ENCODE results near the gene FURIN. TPM values are rescaled to one million over a fixed set of nuclear protein-coding genes. Genes with fewer than 3 reads are reported as not detected.
A peak's percentile ranks its signal among the peaks of the same experiment; 100 is the strongest.
"Not testable (repeated sequence)": the region's sequence is repeated elsewhere in the genome, so short reads cannot be mapped to it uniquely, and the experiment has no call there.

Gene FURIN
- total RNA-seq, 2 donors from 2014 or later, result 604 to 721 TPM

DNA sequence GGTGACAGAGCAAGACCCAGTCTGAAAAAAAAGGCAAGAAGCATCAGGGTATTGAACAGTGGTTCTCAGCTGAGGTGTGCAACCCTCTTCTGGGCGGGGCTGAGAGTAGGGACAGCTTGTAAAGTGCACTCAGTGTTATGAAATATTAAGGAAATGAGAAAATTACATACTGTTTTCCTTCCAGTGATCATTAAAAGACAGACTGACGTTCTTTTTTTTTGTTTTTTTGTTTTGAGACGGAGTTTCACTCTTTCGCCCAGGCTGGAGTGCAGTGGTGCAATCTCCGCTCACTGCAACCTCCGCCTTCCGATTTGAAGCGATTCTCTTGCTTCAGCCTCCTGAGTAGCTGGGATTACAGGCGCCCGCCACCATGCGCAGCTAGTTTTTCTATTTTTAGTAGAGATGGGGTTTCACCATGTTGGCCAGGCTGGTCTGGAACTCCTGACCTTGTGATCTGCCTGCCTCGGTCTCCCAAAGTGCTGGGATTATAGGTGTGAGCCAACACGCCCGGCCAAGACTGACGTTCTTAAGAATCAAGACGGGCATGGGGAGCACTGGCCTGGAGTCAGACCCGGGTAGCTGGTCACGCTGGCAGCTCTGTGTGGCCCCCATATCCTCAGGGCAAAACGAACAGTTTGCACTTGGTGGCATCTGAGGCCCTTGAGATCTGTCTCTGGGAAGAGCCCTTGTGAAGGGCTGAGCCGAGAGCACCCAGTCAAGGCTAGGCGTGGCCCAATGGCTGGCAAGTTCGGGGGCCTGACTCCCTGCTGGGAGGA is 46.1 kb downstream of the FURIN start:
- ATAC-seq (replicated peaks in 1 of 2), result no peak
- Mint-ChIP-seq H3K27ac (no peak overlapping the region), H3K4me1 (ENCODE audit: low read depth) (no peaks in the 10 kb centered on the region), H3K27me3 (ENCODE audit: low read depth) (no peaks in the 10 kb centered on the region), H3K9me3 (no peaks in the 10 kb centered on the region), H3K4me3 (no peak overlapping the region), H3K36me3 (ENCODE audit: insufficient read depth in 2 of 2) (peaks cover 3 to 22% of the 10 kb centered on the region in 2 donors)
- DNase-seq, result no peak

DNA sequence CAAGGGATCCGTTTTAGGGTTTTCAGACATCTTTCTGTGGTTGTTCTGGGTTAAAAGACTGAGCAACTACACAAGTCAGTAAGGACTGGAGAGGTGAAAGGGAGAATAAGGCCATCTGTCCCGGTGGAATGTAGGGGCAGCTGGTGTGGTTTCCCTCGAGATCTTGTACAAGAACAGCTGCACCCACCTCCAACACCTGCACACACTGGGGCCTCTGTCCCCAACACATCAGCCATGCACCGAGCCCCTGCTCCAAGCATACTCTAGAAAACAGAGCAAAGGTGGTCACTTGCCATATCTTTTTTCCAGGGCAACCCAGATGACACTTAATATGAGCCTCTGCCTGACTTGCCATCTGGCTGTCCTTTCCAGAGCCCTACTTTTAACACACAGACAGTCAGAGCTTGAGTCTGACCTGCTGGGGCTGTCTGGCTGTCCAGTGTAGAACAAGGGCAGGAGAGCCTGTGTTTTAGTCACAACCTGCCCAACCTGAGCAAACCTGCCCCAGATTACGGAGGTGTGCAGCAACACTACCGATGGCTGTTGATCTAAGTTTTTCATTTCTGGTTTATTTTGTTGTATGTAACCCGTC is 46.9 kb downstream of the FURIN start:
- Mint-ChIP-seq H3K4me1 (ENCODE audit: low read depth) (no peaks in the 10 kb centered on the region), H3K36me3 (ENCODE audit: insufficient read depth in 2 of 2) (peaks cover 5 to 22% of the 10 kb centered on the region in 2 donors), H3K9me3 (no peaks in the 10 kb centered on the region), H3K4me3 (no peak overlapping the region), H3K27ac (no peak overlapping the region), H3K27me3 (ENCODE audit: low read depth) (no peaks in the 10 kb centered on the region)
- ATAC-seq (replicated peaks in 1 of 2) (no peak), DNase-seq (no peak)

DNA sequence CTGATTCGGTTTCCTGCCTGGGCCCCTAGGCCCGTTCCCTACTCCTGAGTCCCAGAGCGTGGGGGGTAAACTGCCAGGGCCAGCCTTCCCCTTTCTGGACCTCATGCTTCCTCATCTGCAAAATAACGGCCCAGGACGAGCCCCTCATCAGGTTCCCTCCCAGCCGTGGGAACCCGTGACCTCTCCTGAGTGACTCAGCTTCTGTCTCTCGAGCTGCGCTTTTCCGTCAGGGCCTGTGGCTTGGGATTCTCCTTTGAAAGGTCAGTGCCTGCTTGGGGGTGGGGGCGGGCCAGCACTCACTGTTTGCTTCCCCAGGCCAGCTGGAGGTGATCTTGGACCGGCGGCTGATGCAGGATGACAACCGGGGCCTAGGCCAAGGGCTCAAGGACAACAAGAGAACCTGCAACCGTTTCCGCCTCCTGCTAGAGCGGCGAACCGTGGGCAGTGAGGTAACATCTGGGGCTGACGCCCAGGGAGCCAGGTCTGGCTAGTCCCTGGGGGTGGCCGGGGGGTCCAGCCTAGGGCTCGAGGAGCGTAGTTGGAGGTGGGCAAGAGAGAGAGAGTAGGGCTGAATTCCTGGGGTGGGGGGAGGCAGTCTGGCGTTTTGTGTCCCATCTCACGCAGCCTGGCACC is 47.5 kb downstream of the FURIN start:
- Mint-ChIP-seq H3K27me3 (ENCODE audit: low read depth) (no peaks in the 10 kb centered on the region), H3K4me1 (ENCODE audit: low read depth) (no peaks in the 10 kb centered on the region), H3K4me3 (no peak overlapping the region), H3K27ac (no peak overlapping the region), H3K9me3 (no peaks in the 10 kb centered on the region), H3K36me3 (ENCODE audit: insufficient read depth in 2 of 2) (peaks cover 4 to 23% of the 10 kb centered on the region in 2 donors)
- DNase-seq (no peak), ATAC-seq (replicated peaks in 1 of 2) (no peak)

DNA sequence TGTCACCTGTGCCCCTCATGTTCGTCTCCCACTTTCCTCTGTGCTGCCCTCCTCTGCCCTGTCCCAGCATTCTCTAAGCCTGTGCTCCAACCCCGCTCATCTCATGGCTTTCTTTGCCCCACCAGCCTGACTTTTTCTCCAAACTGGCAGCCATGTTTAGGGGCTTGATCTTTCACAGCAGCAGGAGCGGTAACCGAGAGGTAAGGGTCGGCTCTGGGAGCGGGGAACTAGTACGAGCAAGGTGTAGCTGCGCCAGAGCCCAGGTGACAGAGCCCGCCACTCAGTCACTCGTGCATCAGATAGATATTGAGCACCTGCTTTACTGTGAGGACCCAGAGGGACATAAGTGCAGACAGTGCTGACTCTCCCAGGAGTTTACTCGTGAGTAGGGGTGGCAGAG is 48.1 kb downstream of the FURIN start:
- Mint-ChIP-seq H3K36me3 (ENCODE audit: insufficient read depth in 2 of 2) (peaks cover 7 to 28% of the 10 kb centered on the region in 2 donors), H3K27ac (no peak overlapping the region), H3K9me3 (no peaks in the 10 kb centered on the region), H3K4me1 (ENCODE audit: low read depth) (no peaks in the 10 kb centered on the region), H3K27me3 (ENCODE audit: low read depth) (no peaks in the 10 kb centered on the region), H3K4me3 (no peak overlapping the region)
- no peak for DNase-seq
- no peak for ATAC-seq (replicated peaks in 1 of 2)

DNA sequence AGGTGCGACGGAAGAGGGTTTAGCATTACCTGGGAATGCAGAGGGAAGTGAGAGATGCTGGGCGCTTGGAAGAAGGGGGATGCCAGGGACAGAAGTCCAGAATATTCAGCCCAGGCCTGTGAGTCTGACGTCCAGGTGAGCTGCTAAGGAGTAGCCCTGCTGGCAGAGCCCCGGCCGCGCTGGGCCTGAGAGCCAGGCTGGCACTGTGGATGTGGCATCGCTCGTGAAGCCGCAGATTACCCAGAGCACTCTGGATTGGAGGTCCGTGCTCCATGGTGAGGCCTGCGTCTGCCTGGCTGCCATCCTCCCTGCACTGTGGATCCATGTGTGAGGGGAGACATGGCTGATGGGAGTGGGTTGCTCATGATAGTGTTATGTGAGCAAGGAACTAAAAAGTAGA is 49.2 kb downstream of the FURIN start:
- H3K9me3 Mint-ChIP-seq, result no peaks in the 10 kb centered on the region
- DNase-seq (no peak), ATAC-seq (replicated peaks in 1 of 2) (no peak)
- no peak overlapping the region for H3K27ac Mint-ChIP-seq
- peaks cover 7 to 28% of the 10 kb centered on the region in 2 donors for H3K36me3 Mint-ChIP-seq (ENCODE audit: insufficient read depth in 2 of 2)
- H3K4me1 Mint-ChIP-seq (ENCODE audit: low read depth), result peaks cover 7% of the 10 kb centered on the region
- H3K4me3 Mint-ChIP-seq, result no peak overlapping the region
- H3K27me3 Mint-ChIP-seq (ENCODE audit: low read depth), result no peaks in the 10 kb centered on the region

DNA sequence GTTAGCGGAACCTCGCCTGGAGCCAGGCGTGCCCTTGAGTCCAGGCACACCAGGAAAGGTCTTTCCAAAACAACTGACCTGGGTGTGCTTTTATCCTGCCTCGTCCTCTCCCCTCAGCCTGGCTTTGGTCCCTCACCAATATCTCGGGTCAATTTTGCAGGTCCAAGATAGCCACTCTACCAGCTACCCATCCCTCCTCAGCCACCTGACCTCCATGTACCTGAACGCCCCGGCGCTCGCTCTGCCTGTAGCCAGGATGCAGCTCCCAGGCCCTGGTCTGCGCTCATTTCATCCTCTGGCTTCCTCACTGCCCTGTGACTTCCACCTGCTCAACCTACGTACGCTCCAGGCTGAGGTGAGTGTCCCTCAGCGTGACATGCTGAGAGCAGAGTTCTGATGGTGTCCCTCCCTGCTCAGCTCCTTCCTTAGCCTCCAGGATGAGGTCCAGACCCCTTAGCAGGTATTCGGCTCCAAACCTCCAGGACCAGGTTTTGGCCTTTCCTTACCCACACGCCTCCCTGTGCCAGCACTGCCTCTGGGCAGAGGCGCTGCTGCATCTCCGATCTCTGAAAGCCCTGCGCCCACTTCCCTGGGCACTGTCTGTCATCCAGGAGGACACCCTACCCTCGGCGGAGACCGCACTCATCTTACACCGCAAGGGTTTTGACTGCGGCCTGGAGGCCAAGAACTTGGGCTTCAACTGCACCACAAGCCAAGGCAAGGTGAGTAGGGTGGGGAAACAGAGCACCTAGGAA is 49.8 kb downstream of the FURIN start:
- Mint-ChIP-seq H3K4me1 (ENCODE audit: low read depth) (peaks cover 14% of the 10 kb centered on the region), H3K27me3 (ENCODE audit: low read depth) (no peaks in the 10 kb centered on the region), H3K27ac (no peak overlapping the region), H3K4me3 (no peak overlapping the region), H3K36me3 (ENCODE audit: insufficient read depth in 2 of 2) (peaks cover 7 to 25% of the 10 kb centered on the region in 2 donors), H3K9me3 (no peaks in the 10 kb centered on the region)
- DNase-seq (no peak), ATAC-seq (replicated peaks in 1 of 2) (no peak)

DNA sequence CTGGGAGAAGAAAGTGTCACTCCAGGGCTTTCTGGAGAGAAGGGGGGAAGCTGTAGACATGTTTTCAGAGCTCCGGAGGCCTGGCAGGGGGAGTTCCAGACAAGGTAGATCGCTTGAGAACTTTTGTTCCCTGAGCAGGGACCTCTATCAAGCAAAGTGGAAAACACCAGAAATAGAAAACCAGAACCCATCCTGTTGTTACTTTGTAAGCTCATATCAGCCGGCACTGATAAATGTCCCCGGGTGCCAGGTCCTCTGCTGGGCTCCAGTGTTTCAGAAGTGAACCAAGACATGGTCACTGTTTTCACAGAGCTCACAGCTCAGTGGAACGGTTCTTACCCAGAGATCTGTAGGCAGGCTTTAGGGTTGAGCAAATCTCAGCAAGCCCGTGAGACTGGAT is 50.4 kb downstream of the FURIN start:
- DNase-seq (no peak), ATAC-seq (replicated peaks in 1 of 2) (no peak)
- Mint-ChIP-seq H3K27me3 (ENCODE audit: low read depth) (no peaks in the 10 kb centered on the region), H3K4me1 (ENCODE audit: low read depth) (peaks cover 20% of the 10 kb centered on the region), H3K27ac (no peak overlapping the region), H3K9me3 (no peaks in the 10 kb centered on the region), H3K36me3 (ENCODE audit: insufficient read depth in 2 of 2) (peaks cover 7 to 24% of the 10 kb centered on the region in 2 donors), H3K4me3 (no peak overlapping the region)

DNA sequence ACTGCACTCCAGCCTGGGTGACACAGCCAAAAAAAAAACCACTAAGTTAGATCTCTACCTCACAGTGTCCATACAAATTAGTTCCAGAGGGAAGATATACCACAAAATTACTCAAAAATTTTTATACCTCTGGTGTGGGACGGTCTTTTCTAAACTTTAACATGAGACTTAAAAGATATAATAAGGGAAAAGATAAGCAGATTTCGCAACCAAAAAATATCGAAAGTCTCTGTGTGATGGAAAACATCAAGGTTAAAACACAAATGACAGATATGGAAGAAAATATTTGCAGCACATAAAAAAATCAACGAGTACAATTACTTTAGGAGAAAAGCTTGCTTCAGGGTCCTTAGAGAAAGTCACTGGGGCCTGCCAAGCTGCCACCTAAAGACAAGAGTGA is 53.5 kb downstream of the FURIN start:
- no peak for DNase-seq
- H3K4me1 Mint-ChIP-seq (ENCODE audit: low read depth), result peaks cover 34% of the 10 kb centered on the region
- no peak overlapping the region for H3K27ac Mint-ChIP-seq
- H3K36me3 Mint-ChIP-seq (ENCODE audit: insufficient read depth in 2 of 2), result peaks cover 5 to 23% of the 10 kb centered on the region in 2 donors
- no peak overlapping the region for H3K4me3 Mint-ChIP-seq
- no peaks in the 10 kb centered on the region for H3K9me3 Mint-ChIP-seq
- no peaks in the 10 kb centered on the region for H3K27me3 Mint-ChIP-seq (ENCODE audit: low read depth)
- ATAC-seq (replicated peaks in 1 of 2), result no peak

DNA sequence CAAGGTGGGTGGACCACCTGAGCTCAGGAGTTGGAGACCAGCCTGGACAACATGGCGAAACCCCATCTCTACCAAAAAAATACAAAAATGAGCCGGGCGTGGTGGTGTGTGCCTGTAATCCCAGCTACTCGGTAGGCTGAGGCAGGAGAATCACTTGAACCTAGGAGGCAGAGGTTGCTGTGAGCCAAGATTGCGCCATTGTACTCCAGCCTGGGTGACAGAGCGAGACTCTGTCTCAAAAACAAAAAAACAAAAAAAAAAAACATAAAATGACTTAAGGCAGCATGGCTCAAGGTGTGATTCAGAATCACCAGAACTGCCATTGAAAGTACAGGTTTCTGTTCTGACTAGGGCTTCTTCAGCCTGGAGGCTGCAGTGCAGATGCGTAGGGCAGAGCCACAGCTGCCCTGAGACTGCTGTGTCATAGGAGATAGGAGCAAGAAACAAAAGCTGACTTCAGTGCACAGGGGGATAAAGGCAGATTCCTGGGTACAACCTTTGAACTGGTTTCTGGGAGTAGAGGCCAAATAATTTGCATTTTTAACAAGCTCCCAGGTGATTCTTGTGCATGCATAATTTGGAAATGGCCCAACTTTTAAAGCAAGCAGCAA is 54.4 kb downstream of the FURIN start:
- peak overlapping the region; percentile 58 for H3K27ac Mint-ChIP-seq

DNA sequence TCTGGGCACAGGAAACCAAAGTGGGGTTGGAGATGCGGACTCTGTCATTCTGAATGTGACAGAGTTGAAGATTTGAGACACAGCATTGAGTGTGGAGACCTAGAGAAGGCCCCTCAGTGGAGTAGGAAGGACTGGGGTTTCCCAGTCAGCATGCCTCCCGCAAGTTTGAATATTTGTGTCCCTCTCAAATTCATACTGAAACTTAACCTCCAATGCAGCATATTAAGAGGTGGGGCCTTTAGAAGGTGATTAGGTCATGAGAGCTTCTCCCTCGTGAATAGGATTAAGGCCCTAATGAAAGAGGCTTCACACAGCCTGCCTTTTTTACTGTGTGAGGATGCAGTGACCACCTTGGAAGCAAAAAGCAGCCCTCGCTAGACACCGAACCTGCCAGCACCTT is 56.0 kb downstream of the FURIN start:
- no peaks in the 10 kb centered on the region for H3K27me3 Mint-ChIP-seq (ENCODE audit: low read depth)
- ATAC-seq (replicated peaks in 1 of 2) (peak; percentile 51 to 70), DNase-seq (peak in 1 of 2 donors; percentile 43)
- peak overlapping the region; percentile 83 for H3K27ac Mint-ChIP-seq
- H3K36me3 Mint-ChIP-seq (ENCODE audit: insufficient read depth in 2 of 2), result peaks cover 5 to 14% of the 10 kb centered on the region in 2 donors
- H3K4me1 Mint-ChIP-seq (ENCODE audit: low read depth), result peaks cover 46% of the 10 kb centered on the region
- no peaks in the 10 kb centered on the region for H3K9me3 Mint-ChIP-seq
- H3K4me3 Mint-ChIP-seq, result peak overlapping the region in 1 of 2 donors; percentile 69

More for the DNA sequence above, 54.4 kb downstream of the FURIN start:
- H3K27me3 Mint-ChIP-seq (ENCODE audit: low read depth); H3K9me3 Mint-ChIP-seq: not testable (repeated sequence)
- DNase-seq (peak; percentile 66 to 67), ATAC-seq (replicated peaks in 1 of 2) (peak; percentile 96 to 98)
- Mint-ChIP-seq H3K4me1 (ENCODE audit: low read depth) (peaks cover 34% of the 10 kb centered on the region), H3K4me3 (peak overlapping the region in 1 of 2 donors; percentile 69), H3K36me3 (ENCODE audit: insufficient read depth in 2 of 2) (peaks cover 5 to 18% of the 10 kb centered on the region in 2 donors)

DNA sequence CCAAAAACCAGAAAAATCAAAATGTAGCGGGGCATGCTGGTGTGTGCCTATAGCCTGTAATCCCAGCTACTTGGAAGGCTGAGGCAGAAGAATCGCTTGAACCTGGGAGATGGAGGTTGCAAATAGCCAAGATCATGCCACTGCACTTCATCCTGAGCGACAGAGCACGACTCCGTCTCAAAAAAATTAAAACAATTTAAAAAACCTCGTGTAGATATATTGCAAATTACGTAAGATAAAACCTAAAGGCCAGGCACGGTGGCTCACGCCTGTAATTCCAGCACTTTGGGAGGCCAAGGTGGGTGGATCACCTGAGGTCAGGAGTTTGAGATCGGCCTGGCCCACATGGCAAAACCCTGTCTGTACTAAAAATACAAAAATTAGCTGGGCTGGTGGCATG is 58.4 kb downstream of the FURIN start:
- ATAC-seq (replicated peaks in 1 of 2); H3K27me3 Mint-ChIP-seq (ENCODE audit: low read depth); DNase-seq; H3K4me3 Mint-ChIP-seq; H3K9me3 Mint-ChIP-seq; H3K27ac Mint-ChIP-seq; H3K36me3 Mint-ChIP-seq (ENCODE audit: insufficient read depth in 2 of 2): not testable (repeated sequence)
- peaks cover 64% of the 10 kb centered on the region for H3K4me1 Mint-ChIP-seq (ENCODE audit: low read depth)

DNA sequence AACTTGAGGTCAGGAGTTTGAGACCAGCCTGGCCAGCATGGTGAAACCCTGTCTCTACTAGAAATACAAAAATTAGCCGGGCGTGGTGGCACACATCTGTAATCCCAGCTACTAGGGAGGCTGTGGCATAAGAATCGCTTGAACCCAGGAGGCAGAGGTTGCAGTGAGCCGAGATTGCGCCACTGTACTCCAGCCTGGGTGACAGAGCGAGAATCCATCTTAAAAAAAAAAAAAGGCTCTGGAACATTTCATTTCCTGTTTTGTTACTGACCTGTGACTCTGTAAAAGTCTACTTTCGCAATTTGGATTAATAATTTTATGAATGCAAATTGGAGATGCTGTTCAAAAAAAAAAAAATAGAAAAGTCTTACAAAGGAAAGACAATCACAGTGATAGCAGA is 59.7 kb downstream of the FURIN start:
- peaks cover 61% of the 10 kb centered on the region for H3K4me1 Mint-ChIP-seq (ENCODE audit: low read depth)
- not testable (repeated sequence) for DNase-seq; H3K27me3 Mint-ChIP-seq (ENCODE audit: low read depth); H3K9me3 Mint-ChIP-seq; ATAC-seq (replicated peaks in 1 of 2)
- peaks cover 2 to 10% of the 10 kb centered on the region in 2 donors for H3K36me3 Mint-ChIP-seq (ENCODE audit: insufficient read depth in 2 of 2)
- peak overlapping the region; percentile 61 to 76 for H3K4me3 Mint-ChIP-seq
- peak overlapping the region; percentile 82 for H3K27ac Mint-ChIP-seq
